GM19372 (cell line): Measurements from ENCODE around the gene SCP2D1.

Source experiments
- ATAC-seq: cut with Tn5 transposase; IDR thresholded peaks from one replicate; pipeline ENCODE4 v1.9.1; 2021; ENCODE audit warnings: mild to moderate bottlenecking, low read depth, moderate library complexity; ENCODE audit not compliant: unreplicated experiment

Gene SCP2D1

GRCh38 chr20:18857640-18858039 is 44.1 kb downstream of the SCP2D1 start:
- ATAC-seq: no peak

DNA sequence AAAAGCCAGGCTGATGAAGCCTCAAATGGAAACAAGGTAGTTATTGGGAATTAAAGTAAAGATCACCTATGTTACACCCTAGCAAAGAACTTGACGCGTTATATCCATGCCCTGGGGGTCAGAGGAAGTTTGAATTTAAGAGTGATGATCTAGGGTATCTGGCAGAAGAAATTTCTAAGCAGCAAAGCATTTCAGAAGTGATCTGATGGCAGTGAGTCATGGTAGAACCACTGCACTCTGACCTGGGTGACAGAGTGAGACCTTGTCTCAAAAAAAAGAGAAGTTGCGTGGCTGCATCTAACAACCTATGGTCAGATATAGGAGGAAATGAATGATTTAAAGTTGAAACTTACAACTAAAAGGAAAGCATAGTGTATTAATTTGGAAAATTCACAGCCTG is 45.2 kb downstream of the SCP2D1 start:
- ATAC-seq: no peak
